ENCODE data around the gene SMIM1. TPM values are rescaled to one million over a fixed set of nuclear protein-coding genes. Genes with fewer than 3 reads are reported as not detected.
A peak's percentile ranks its signal among the peaks of the same experiment; 100 is the strongest.

The SMIM1 gene
- total and polyA plus RNA-seq, 2 of the 4 experiments (the other 2 are of a cell fraction): 0.90 to 3.4 TPM

DNA sequence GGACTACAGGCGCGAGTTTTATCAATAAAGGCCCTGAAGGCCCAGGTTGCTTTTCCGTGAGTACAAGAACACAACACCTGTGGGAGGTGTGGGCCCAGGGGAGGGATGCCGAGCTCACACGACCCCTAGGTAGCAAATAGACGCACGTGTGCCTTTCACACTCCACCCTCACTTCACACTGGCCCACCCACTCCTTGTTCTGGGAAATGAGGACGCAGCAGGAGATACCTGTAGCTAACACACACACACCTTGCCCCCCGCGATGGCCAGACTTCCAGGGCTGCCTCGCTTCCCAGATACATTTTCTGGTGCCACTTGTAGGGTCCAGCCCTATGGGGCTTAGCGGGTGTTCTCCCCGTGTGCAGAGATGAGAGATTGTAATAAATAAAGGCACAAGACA lies 24.6 kb upstream of the SMIM1 start:
- Histone ChIP-seq H2AFZ (replicated peaks; ENCODE audit: low read length, poor library complexity) (peak overlapping the region; percentile 83), H3K18ac (ENCODE audit: low read depth, low read length) (no peak overlapping the region), H3K4me3 (ENCODE audit: insufficient read depth, low read depth, low read length) (no peak overlapping the region), H3K4me2 (ENCODE audit: low read depth, low read length) (peak overlapping the region; percentile 90; the same call in 1 of the 2 replicates), H3K14ac (replicated peaks; ENCODE audit: low read depth, low read length) (no peak overlapping the region), H3K27me3 (ENCODE audit: control insufficient read depth, insufficient read depth, low read length) (peaks cover 17% of the 10 kb centered on the region), H3K27ac (ENCODE audit: insufficient read depth, low read length) (no peak overlapping the region), H3K23ac (ENCODE audit: low read depth, low read length) (no peak overlapping the region), H2AK5ac (ENCODE audit: low read depth, low read length) (no peak overlapping the region), H2BK15ac (ENCODE audit: low read depth, low read length) (no peak overlapping the region), H2BK120ac (ENCODE audit: low read depth, low read length) (no peak overlapping the region), H3K79me1 (ENCODE audit: low read depth in 1 of 2, low read length in 2 of 2) (peaks cover 15 to 27% of the 10 kb centered on the region in 2 experiments), H3K9ac (ENCODE audit: low read depth, low read length) (no peak overlapping the region), H3K9me3 (ENCODE audit: control insufficient read depth, insufficient read depth, low read length) (no peaks in the 10 kb centered on the region), H3K56ac (ENCODE audit: extremely low read depth, insufficient read depth, low read length) (no peak overlapping the region), H4K5ac (ENCODE audit: low read depth, low read length) (peak overlapping the region; percentile 77; the same call in 1 of the 2 replicates), H3K4ac (ENCODE audit: low read depth, low read length) (no peak overlapping the region), H4K8ac (ENCODE audit: low read depth in 2 of 2, low read length in 2 of 2) (peak overlapping the region; percentile 72 to 84; a peak in 3 of 4 replicates), H2AK9ac (replicated peaks; ENCODE audit: low read depth, low read length, poor library complexity) (peak overlapping the region; percentile 81), H3K9me1 (ENCODE audit: insufficient read depth, low read length) (peaks cover 10% of the 10 kb centered on the region; the same call in 1 of the 2 replicates), H2BK20ac (ENCODE audit: low read depth, low read length) (no peak overlapping the region), H4K20me1 (ENCODE audit: insufficient read depth, low read length) (no peaks in the 10 kb centered on the region; the same call in 1 of the 2 replicates), H2BK5ac (ENCODE audit: low read depth, low read length, poor library complexity, severe bottlenecking) (no peak overlapping the region), H4K91ac (ENCODE audit: insufficient read depth, low read depth, low read length) (no peak overlapping the region), H3K4me1 (ENCODE audit: control insufficient read depth, insufficient read depth, low read length) (peaks cover 8% of the 10 kb centered on the region; the same call in 1 of the 2 replicates), H3K36me3 (ENCODE audit: control insufficient read depth, insufficient read depth, low read length) (peaks cover 8% of the 10 kb centered on the region)
- 100% methylated on average over 1 of the region's 13 CpGs; no CpG with 5 or more reads in 1 of the 2 experiments for WGBS, 2 experiments (ENCODE audit: extremely low coverage in 2 of 2, insufficient read length in 1 of 2)
- intact Hi-C loops (cut with micrococcal nuclease): loop anchor here (2.0 kb wide), 1 partner anchor 25 kb away; the partner anchor contains the start of gene SMIM1
- TF ChIP-seq RFX5 (IDR thresholded peaks at IDR 0.05; ENCODE audit: low read depth, low read length) (no peak), NFE2L2 (IDR thresholded peaks at IDR 0.05; ENCODE audit: low read depth, low read length) (no peak), MAFK (IDR thresholded peaks at IDR 0.05; ENCODE audit: low read depth, low read length) (no peak), SMC3 (IDR thresholded peaks at IDR 0.05; ENCODE audit: low read depth, low read length) (no peak), BHLHE40 (IDR thresholded peaks at IDR 0.05; ENCODE audit: low read depth, low read length) (no peak), CHD1 (IDR thresholded peaks at IDR 0.05; ENCODE audit: low read depth, low read length) (no peak), CEBPB (IDR thresholded peaks at IDR 0.05; ENCODE audit: low read depth, low read length) (no peak)
- TF ChIP-seq, protein P1, sequence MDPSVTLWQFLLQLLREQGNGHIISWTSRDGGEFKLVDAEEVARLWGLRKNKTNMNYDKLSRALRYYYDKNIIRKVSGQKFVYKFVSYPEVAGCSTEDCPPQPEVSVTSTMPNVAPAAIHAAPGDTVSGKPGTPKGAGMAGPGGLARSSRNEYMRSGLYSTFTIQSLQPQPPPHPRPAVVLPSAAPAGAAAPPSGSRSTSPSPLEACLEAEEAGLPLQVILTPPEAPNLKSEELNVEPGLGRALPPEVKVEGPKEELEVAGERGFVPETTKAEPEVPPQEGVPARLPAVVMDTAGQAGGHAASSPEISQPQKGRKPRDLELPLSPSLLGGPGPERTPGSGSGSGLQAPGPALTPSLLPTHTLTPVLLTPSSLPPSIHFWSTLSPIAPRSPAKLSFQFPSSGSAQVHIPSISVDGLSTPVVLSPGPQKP (IDR thresholded peaks at IDR 0.05; ENCODE audit: borderline replicate concordance, low read depth, low read length): no peak
- TF ChIP-seq, protein P2, sequence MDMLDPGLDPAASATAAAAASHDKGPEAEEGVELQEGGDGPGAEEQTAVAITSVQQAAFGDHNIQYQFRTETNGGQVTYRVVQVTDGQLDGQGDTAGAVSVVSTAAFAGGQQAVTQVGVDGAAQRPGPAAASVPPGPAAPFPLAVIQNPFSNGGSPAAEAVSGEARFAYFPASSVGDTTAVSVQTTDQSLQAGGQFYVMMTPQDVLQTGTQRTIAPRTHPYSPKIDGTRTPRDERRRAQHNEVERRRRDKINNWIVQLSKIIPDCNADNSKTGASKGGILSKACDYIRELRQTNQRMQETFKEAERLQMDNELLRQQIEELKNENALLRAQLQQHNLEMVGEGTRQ (IDR thresholded peaks at IDR 0.05; ENCODE audit: low read depth, low read length): no peak
- ChIA-PET CTCF (no interaction called here), POLR2A (ENCODE audit: unreplicated experiment) (no interaction called here)
- ATAC-seq (ENCODE audit: low read depth) (no peak), DNase-seq (no peak)
- BruUV-seq (replicated peaks): no TSS peak
- dilution Hi-C loops (cut with HindIII; ENCODE audit: low sequenced_read_pairs, unreplicated experiment): no loop called here
- in situ Hi-C loops (cut with MboI; ENCODE audit: low sequenced_read_pairs): no loop called here
